GM19193 (cell line): ENCODE results near the gene PPARD.

Experiments
- POLR2A ChIP-seq: IDR thresholded peaks from 4 replicates; pipeline ENCODE4 v1.6.1; 2011; ENCODE audit not compliant: insufficient read depth, insufficient read length; ENCODE audit errors: extremely low read depth

PPARD gene

DNA sequence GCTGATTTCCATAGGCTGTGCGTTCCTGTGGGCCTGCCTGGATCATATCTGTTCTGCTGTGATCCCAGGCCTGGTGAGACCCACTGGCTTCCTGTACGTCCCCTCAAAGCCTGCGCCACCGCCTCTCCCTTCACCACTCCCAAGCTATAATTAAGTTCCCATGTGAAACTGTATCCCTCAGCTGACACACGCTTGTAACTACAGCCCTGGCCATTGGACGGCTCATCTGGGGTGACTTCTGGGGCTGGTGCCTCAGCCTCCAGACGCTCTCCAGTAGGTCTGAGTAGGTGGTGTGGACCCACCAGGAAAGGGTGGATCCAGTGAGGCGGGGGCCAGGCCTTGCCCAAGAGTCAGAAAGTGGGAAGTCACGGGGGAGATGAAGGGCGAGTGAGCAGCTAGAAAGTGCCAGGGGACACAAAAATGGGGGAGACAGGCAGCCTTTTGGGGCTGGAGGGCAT, 21.0 kb downstream of the PPARD start:
- TF ChIP-seq POLR2A = no peak

DNA sequence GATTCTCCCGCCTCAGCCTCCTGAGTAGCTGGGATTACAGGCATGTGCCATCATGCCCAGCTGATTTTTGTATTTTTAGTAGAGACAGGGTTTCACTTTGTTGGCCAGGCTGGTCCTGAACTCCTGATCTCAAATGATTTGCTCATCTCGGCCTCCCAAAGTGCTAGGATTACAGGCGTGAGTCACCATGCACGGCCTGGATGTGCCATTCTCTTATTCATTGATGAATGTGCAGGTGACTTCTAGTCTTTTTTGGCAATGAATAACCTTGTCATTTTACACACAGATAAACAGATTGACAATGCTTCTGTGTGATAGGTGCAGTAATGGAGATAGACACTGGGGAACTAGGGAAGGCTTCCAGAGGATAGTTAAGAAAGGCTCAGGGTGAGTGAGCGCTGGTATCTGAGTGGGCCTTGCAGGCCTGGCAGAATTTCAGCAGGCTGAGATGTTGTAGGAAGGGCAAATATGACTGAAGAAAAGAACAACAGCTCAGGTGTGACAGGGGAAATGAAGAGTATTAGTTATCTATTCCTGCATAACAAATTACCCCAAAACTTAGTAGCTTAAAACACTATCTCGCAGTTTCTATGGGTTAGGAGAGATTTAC, 23.3 kb downstream of the PPARD start:
- TF ChIP-seq POLR2A = no peak

DNA sequence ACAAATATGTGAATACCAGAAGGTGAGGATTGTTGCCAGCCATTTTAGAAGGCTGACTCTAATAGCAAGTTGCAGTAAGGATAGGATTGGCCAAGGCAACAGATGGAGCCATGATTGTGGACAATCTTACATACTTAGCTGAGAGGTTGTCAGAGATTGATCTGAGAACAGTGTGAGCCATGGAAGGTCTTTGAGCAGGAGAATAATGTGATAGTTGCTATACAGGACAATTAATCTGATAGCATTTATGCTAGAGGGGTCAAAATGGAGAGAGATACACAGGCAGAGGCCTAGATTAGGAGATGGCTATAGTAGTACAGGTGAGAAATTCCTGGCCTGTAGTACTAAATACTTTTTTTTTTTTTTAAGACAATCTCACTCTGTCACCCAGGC, 23.8 kb downstream of the PPARD start:
- no peak for TF ChIP-seq POLR2A

DNA sequence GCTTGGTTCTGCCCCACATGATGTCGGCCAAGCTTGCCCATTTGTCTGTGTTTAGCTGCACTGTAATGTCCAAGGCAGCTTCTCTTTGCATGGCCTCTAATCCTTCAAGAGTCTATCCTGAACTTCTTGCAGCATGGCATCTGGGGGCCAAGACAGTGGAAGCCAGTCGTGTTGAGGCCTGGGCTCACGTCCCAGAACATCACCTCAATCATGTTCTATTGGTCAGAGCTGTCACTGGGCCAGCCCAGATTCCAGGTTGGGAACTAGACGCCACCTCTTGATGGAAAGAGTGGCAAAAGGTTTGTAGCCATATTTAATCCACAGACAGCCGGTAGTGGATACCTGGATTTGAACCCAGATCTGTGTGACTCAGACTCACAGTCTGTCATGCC, 25.3 kb downstream of the PPARD start:
- no peak for TF ChIP-seq POLR2A

DNA sequence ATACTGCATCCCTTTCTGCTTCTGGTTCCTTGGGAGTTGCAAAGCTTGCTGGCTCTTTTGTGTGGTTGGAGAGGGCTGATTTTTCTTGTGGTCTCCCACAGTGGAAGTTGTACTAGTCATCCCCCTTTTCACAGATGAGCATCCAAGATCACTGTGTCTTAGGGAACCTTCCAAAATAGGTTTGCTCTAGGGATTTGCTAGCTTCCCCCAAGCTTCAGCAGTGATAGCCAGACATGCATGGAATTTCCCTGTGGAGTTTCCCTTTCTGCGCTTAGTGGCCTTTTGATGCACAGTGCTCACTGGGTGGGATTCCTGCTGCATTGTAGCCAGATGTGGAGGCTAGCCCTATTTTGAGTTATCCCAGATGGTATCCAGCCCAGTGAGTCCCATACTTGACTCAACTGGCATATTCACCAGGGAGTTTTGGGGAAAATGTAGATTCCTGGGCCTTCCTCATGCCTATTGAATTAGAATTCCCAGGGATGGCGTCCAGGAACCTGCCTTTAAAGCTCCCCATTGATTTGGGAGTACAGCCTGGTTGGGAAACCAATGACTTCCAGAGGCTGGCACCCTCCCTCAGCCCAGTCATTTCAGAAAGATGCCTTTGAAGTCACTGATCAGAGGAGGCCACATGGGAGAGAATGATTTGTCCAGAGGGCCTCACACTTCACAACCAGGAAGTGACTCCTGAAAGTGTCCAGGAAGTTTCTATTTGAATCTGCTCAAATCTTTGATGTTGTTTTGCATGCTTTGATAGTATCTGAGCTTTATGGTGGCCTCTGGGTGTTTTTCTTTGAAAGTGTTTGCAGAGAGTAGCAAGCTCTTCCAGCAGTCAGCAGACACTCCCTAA, 25.9 kb downstream of the PPARD start:
- no peak for TF ChIP-seq POLR2A

DNA sequence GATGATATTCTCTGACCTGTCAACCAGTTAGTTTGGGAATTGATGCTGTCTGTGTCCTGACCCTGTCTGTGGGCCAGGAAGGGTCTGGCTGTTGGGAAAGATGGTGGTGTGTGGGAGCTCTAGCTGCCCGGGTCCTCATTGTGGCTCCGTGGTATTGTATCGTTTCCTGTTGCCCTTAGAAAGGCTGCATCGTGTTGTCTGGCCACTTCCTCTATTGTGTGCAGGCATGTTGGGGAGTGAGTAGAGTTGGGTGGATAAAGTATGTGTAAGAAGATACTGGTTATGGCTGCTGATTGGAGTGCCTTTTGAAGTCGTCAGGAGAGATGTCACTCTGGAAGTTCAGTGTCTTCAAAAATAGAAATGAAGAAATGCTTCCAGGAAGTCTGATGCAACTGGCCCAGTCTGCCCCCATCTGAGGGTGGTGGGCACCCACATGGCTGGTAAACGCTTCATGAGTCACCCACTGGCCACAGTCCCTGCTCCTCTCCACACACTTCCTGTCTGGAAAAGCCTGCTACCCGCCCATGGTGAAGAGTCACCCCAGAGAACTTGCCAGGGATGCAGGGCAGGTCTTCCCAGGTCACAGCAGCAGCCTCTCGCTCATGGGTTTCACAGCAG, 27.9 kb downstream of the PPARD start:
- TF ChIP-seq POLR2A = no peak

DNA sequence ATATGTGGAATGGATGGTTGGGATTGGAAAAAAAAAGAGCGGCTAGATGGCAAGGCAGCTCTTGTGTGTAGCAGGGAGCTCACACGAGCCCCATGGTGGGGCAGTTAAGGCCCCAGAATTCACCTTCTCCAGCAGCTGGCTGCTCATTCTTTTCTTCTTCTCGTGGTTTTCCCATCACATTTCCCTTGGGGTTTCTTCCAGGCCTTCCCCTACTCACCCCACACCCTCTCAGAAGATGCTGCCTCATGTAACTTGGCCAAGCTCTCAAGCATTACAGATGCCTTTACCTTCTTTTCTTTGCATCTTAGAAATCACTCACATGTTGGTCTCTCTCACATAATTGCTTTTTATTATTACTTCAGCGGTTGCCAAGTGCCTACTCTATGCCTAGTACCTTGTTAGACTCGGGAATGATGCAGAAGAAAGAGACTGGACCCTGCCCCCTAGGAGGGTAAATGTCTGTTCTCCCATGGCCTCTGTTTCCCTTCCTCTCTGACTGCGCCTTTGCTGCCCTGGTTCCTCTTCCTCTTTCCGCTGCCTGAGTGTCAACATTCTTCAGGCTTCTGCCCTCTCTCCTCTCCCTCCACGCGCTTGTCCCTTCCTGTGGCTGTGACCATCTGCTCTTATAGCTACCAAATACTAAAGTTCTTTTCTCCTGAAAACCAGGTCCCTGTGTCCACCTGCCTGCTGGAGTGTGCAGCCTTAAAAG, 28.6 kb downstream of the PPARD start:
- TF ChIP-seq POLR2A = no peak

DNA sequence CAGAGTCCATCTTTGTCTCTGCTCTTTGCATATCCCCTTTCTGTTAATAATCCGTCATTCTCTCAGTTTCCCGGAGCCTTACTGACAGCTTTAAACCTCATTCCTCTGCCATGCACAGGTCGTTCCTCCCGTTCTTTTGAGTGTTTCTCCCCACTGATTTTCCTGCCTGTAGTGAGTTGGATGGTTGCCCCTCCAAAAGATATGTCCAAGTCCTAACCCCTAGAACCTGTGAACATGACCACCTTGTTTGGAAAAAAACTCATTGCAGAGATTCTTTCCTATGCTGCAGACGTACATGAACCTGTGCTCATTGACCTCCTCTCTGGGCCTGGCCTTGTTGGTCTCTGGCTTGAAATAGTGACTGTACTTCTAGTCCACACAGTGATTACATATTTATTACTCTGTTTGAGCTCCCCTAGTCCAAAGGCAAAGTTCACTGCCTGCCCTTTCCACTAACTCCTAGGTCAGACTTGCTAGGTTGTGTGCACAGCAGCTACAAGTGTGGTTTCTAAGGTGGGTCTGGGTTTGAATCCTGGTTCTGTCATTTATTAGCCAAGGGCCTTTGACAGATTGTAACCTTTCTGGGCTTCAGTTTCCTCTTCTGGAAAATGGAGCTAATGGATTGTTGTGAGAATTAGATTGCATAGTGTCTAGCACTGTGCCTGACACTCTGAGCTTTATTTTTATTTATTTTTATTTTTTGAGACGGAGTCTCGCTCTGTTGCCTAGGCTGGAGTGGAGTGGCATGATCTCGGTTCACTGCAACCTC, 29.3 kb downstream of the PPARD start:
- no peak for TF ChIP-seq POLR2A

DNA sequence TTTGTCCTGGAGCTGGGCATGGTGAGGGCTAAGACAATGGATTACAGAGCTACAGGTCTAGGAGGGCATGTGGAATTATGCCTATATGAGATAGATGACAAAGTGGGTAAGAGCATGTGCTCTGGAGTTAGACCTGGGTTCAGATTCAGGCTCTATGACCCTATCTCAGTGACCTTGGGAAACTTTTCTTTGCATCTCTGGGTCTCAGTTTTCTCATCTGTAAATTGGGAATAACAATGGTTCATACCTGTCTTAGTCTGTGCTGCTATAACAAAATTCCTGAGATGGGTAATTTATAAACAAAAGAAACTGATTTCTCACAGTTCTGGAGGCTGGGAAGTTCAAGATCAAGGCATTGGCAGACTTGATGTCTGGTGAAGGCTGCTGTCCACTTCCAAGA, 30.3 kb downstream of the PPARD start:
- TF ChIP-seq POLR2A = no peak

DNA sequence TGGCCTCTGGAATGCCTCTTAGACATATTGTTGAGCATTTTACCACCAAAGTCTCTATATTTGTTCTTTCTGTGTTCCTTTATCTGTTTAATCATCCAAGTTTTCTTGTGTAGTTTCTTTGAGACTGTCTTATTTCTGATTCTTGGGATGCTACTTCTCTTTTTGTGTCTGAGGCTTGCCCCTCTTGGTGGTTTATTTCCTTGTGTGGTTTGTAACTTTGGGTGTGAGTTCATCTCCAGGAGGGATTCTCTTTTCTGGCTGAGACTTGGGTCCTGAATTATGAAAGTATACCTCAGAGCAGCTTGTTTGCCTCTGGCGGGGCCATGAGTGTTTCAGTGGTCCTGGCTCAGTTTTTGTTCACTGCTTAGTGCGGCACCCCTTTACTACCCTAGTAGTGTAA, 33.9 kb downstream of the PPARD start:
- no peak for TF ChIP-seq POLR2A

DNA sequence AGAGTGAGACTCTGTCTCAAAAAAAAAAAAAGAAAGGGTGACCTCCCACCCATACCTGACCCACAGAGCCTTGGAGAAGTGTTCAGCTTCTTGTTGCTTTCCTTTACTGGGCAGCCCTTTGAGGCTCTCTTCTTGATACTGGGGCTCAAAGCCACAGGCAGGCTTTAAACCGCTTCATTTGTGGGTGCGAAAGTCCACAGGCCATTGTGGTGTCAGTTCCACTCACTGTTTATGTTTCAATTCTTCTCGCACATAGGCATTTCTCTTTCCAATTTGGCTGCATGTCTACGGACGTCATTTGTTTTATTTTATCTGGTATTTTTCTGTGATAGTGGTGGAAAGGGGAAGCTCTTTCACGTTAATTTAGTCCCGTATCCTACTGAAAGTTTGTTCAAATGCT, 34.6 kb downstream of the PPARD start:
- no peak for TF ChIP-seq POLR2A

DNA sequence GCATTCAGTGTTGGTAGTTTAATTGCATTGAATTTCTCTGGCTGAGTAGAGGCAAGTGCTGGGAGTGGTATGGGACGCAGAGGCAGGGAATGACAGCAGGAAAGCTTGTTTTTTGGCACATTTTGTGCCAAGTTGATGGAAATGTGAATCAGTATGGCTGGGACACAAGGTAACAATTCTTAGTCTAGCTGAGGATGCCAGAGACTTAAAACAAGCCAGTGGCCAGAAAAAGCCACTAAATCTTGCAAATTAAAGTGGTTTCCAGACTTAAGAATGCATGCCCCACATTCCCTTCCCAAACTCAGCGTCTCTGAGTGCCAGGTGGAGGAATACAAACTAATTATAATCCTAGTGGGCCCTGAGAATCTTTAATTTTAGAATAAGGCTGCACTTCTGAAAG, 35.9 kb downstream of the PPARD start:
- TF ChIP-seq POLR2A = no peak

DNA sequence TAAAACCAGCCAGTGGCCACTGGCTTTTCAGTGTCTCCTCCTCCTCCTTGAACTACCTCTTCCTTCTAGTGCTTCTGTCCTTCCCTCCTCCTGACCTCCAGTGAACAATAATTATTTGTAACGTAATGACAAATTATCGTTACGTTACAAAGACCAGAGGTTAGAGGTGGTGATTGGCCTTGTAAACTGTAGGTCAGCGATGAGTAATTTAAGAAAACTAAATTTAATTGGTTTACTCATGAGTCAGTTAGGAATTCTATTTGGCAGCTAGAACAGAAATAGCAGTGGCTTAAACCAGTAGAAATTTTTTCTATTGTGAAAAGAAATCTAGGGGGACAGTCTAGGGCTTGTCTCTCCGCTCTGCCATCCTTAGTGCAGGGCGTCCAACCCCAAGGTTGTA, 38.8 kb downstream of the PPARD start:
- TF ChIP-seq POLR2A = no peak

DNA sequence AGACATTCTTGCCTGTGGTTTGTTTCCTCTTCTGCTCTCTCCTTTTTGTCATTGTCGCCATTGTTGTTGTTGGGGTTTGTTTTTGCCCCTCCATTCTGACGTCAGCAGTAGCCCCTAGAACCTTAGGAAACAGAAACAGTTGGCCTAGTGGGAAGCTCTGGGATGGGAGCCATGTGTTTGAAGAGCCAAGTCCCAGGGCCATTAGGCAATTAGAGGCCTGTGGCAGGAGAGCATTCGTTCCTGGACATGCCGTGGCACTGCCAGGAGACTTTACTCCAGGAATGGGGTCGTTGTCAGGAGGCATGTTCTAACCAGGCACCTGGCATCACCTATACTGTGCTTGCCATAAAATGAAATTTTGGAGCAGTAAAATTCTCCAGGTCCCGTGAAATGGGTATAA, 39.7 kb downstream of the PPARD start:
- no peak for TF ChIP-seq POLR2A
